Mesodermal cell (in vitro differentiated cells): ENCODE results near the gene PRR16.

Source experiments
- H3K27ac ChIP-seq: 2 replicates; pipeline ENCODE4 v1.7.0; 2013; ENCODE audit warnings: mild to moderate bottlenecking, low read depth, low read length, moderate library complexity; ENCODE audit not compliant: severe bottlenecking
- H3K36me3 ChIP-seq: 2 replicates; pipeline ENCODE4 v1.7.1; 2013; ENCODE audit warnings: mild to moderate bottlenecking, low read length, moderate library complexity; ENCODE audit not compliant: control insufficient read depth, insufficient read depth
- H3K4me1 ChIP-seq: one replicate; pipeline ENCODE4 v1.7.1; 2013; ENCODE audit warnings: mild to moderate bottlenecking, low read length; ENCODE audit not compliant: insufficient read depth, control insufficient read depth, poor library complexity, severe bottlenecking
- H3K4me3 ChIP-seq: 2 replicates; pipeline ENCODE4 v1.7.0; 2013; ENCODE audit warnings: low read length, control low read depth, mild to moderate bottlenecking; ENCODE audit not compliant: insufficient read depth, poor library complexity, severe bottlenecking; ENCODE audit errors: extremely low read depth
- H3K9me3 ChIP-seq: 2 replicates; pipeline ENCODE4 v1.7.1; 2013; ENCODE audit warnings: mild to moderate bottlenecking, low read length, moderate library complexity; ENCODE audit not compliant: control insufficient read depth
- WGBS, 2 experiments: methylation state at CpG; one replicate each; pipeline ENCODE4 v1.1.5; 2013; ENCODE audit warnings: missing lambda C conversion rate in 2 of 2; ENCODE audit not compliant: insufficient coverage in 2 of 2; 5-methylcytosine and 5-hydroxymethylcytosine counted together

PRR16 gene

GRCh38 chr5:120631611-120632010 lies 167.5 kb downstream of the PRR16 start:
- Histone ChIP-seq H3K4me1 (no peaks in the 10 kb centered on the region), H3K4me3 (no peak overlapping the region), H3K9me3 (no peaks in the 10 kb centered on the region), H3K27ac (no peak overlapping the region), H3K36me3 (no peaks in the 10 kb centered on the region)
- 84% methylated on average over 2 of the region's 2 CpGs; no CpG with 5 or more reads in 1 of the 2 experiments for WGBS, 2 experiments

GRCh38 chr5:120632430-120632829 lies 168.3 kb downstream of the PRR16 start:
- Histone ChIP-seq H3K9me3 (no peaks in the 10 kb centered on the region), H3K27ac (no peak overlapping the region), H3K4me3 (no peak overlapping the region), H3K36me3 (no peaks in the 10 kb centered on the region), H3K4me1 (no peaks in the 10 kb centered on the region)
- 100% methylated on average over 3 of the region's 3 CpGs; no CpG with 5 or more reads in 1 of the 2 experiments for WGBS, 2 experiments

GRCh38 chr5:120638449-120638848 lies 174.3 kb downstream of the PRR16 start:
- H3K27ac ChIP-seq: no peak overlapping the region
- H3K4me3 ChIP-seq: no peak overlapping the region
- no peaks in the 10 kb centered on the region for H3K9me3 ChIP-seq
- H3K36me3 ChIP-seq: no peaks in the 10 kb centered on the region
- WGBS, 2 experiments: 100% methylated on average over 1 of the region's 3 CpGs; no CpG with 5 or more reads in 1 of the 2 experiments
- H3K4me1 ChIP-seq: no peaks in the 10 kb centered on the region

- WGBS, 2 experiments: 82 to 95% methylated on average over 1 to 3 of the region's 3 CpGs
- Histone ChIP-seq H3K9me3 (no peaks in the 10 kb centered on the region), H3K4me1 (no peaks in the 10 kb centered on the region), H3K27ac (no peak overlapping the region), H3K4me3 (no peak overlapping the region), H3K36me3 (no peaks in the 10 kb centered on the region)
These were observed 176.7 kb downstream of the PRR16 start for GRCh38 chr5:120640778-120641177.

- Histone ChIP-seq H3K36me3 (no peaks in the 10 kb centered on the region), H3K27ac (no peak overlapping the region), H3K4me1 (no peaks in the 10 kb centered on the region), H3K9me3 (no peaks in the 10 kb centered on the region), H3K4me3 (no peak overlapping the region)
These were observed 180.4 kb downstream of the PRR16 start for GRCh38 chr5:120644516-120644915.

- no peaks in the 10 kb centered on the region for H3K9me3 ChIP-seq
- H3K4me1 ChIP-seq: no peaks in the 10 kb centered on the region
- no peaks in the 10 kb centered on the region for H3K36me3 ChIP-seq
- no peak overlapping the region for H3K4me3 ChIP-seq
- WGBS, 2 experiments: 33 to 56% methylated on average over 1 of the region's 5 CpGs
- H3K27ac ChIP-seq: no peak overlapping the region
These were observed 191.8 kb downstream of the PRR16 start for GRCh38 chr5:120655828-120656435.

- no peak overlapping the region for H3K27ac ChIP-seq
- no peaks in the 10 kb centered on the region for H3K9me3 ChIP-seq
- no peaks in the 10 kb centered on the region for H3K4me1 ChIP-seq
- no peak overlapping the region for H3K4me3 ChIP-seq
- WGBS, 2 experiments: no CpG with 5 or more reads among the region's 1 CpG
- no peaks in the 10 kb centered on the region for H3K36me3 ChIP-seq
These were observed 193.0 kb downstream of the PRR16 start for GRCh38 chr5:120657104-120657503.

- H3K4me1 ChIP-seq: peaks cover 10% of the 10 kb centered on the region
- no peak overlapping the region for H3K27ac ChIP-seq
- H3K4me3 ChIP-seq: no peak overlapping the region
- H3K9me3 ChIP-seq: no peaks in the 10 kb centered on the region
- no peaks in the 10 kb centered on the region for H3K36me3 ChIP-seq
These were observed 213.4 kb downstream of the PRR16 start for GRCh38 chr5:120677481-120677880.

GRCh38 chr5:120678279-120678678 lies 214.2 kb downstream of the PRR16 start:
- H3K4me1 ChIP-seq: peaks cover 17% of the 10 kb centered on the region
- H3K4me3 ChIP-seq: no peak overlapping the region
- whole genome bisulfite sequencing, 2 experiments: no CpG with 5 or more reads among the region's 1 CpG
- no peaks in the 10 kb centered on the region for H3K9me3 ChIP-seq
- no peaks in the 10 kb centered on the region for H3K36me3 ChIP-seq
- no peak overlapping the region for H3K27ac ChIP-seq

GRCh38 chr5:120682851-120683250 lies 218.8 kb downstream of the PRR16 start:
- peak overlapping the region; percentile 24 for H3K27ac ChIP-seq
- H3K9me3 ChIP-seq: no peaks in the 10 kb centered on the region
- no peaks in the 10 kb centered on the region for H3K36me3 ChIP-seq
- 60 to 75% methylated on average over 1 of the region's 2 CpGs for WGBS, 2 experiments
- peaks cover 27% of the 10 kb centered on the region for H3K4me1 ChIP-seq
- H3K4me3 ChIP-seq: no peak overlapping the region

- Histone ChIP-seq H3K36me3 (no peaks in the 10 kb centered on the region), H3K4me3 (no peak overlapping the region), H3K4me1 (peaks cover 27% of the 10 kb centered on the region), H3K9me3 (no peaks in the 10 kb centered on the region), H3K27ac (peak overlapping the region; percentile 29)
These were observed 219.5 kb downstream of the PRR16 start for GRCh38 chr5:120683580-120683979.
